Fibroblast of skin of abdomen (primary cell): ENCODE data around the gene PEX5L. TPM values are rescaled to one million over a fixed set of nuclear protein-coding genes. Genes with fewer than 3 reads are reported as not detected.
"Not testable (repeated sequence)": the region's sequence is repeated elsewhere in the genome, so short reads cannot be mapped to it uniquely, and the experiment has no call there.

Experiments
- DNase-seq: peaks from one replicate; pipeline ENCODE4 v3.0.0-alpha.2; 2013
- polyA plus RNA-seq, 2 experiments: library from polyadenylated mRNA; unstranded; fragments of 120-200 nt; gene quantifications; one replicate each; pipeline ENCODE4 v1.2.1, GENCODE V29; 2013; ENCODE audit not compliant: insufficient read length in 2 of 2

The PEX5L gene, protein sequence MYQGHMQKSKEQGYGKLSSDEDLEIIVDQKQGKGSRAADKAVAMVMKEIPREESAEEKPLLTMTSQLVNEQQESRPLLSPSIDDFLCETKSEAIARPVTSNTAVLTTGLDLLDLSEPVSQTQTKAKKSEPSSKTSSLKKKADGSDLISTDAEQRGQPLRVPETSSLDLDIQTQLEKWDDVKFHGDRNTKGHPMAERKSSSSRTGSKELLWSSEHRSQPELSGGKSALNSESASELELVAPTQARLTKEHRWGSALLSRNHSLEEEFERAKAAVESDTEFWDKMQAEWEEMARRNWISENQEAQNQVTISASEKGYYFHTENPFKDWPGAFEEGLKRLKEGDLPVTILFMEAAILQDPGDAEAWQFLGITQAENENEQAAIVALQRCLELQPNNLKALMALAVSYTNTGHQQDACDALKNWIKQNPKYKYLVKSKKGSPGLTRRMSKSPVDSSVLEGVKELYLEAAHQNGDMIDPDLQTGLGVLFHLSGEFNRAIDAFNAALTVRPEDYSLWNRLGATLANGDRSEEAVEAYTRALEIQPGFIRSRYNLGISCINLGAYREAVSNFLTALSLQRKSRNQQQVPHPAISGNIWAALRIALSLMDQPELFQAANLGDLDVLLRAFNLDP
- 0.12 TPM for polyA plus RNA-seq (2013, experiment 1 of 2; ENCODE audit: insufficient read length)
- 0.07 TPM for polyA plus RNA-seq (2013, experiment 2 of 2; ENCODE audit: insufficient read length)

DNA sequence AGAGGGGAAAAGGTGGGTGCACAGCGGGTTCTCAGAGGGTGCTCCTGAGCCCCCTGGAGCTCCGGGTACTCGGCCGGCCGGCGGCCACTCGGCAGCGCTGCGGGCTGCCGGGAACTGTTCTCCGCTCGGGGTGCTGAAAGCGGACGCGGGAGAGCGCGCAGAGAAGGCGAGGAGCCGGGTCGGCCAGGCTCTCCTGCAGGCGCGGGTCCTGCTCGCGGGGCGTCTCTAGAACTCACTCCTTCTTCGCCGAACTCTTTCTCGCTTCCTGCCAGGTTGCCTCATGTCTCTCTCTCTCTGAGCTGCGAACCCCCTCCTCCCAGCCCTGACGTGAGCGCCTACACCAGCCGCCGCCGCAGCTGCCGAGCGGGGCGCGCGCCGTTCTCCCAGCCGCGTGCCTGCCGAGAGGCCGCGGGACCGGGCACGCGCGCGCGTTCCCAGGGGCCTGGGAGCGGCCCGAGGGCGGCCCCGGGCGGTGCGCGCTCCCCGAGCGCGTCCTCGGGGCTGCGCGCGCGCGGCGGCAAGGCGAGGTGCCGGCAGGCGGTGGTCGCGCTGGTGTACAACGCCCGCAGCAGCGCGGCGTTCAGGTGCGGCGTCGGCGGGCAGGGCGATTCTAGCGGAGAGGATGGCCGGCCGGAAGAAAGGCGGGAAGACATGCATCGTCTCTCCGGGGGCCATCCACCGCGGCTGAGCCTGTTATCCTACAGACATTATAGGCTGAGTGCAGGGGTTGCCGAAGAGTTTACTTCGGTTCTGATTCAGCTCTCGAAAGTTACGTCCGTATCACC lies at the start of gene PEX5L:
TSS of gene PEX5L (minus strand) at position 267 of the 785 bp plus-strand sequence. CDS start 338 bp downstream, outside the sequence.
- peak; percentile 59 for DNase-seq

DNA sequence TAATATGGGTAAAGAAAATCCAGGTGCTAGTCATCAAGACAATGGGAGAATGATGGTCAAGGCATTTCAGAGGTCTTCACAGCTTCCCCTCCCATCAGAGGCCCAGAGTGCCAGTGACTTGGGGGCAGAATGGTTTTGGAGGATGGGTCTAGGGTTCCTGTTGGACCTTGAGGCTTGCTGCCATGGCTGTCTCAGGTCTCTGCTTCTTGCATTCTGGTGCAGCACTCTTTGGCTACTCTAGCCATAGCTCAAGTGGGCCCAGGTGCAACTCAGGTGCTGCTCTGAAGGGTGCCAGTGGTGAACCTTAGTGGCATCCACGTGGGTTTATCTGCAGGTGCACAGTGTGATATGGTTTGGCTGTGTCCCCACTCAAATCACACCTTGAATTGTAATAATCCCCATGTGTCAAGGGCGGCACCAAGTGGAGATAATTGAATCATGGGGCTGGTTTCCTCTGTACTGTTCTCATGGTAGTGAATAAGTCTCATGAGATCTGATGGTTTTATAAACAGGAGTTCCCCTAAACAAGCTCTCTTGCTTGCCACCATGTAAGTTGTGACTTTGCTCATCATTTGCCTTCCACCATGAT lies 48.5 kb upstream of the PEX5L start:
- no peak for DNase-seq

DNA sequence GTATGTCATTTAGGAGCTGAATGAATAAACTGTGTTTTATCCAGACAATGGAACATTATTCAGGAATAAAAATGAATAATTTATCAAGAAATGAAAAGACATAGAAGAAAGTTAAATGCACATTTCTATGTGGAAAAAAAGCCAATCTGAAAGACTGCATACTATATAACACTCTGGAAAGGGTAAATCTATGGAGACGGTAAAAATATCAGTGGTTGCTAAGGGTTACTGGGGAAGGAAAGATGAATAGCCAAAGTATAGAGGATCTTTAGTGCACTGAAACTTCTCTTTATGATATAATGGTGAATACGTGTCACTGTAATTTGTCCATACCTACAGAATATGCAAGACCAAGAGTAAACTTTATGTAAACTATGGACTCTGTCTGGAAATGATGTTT lies 46.0 kb upstream of the PEX5L start:
- DNase-seq, result no peak

DNA sequence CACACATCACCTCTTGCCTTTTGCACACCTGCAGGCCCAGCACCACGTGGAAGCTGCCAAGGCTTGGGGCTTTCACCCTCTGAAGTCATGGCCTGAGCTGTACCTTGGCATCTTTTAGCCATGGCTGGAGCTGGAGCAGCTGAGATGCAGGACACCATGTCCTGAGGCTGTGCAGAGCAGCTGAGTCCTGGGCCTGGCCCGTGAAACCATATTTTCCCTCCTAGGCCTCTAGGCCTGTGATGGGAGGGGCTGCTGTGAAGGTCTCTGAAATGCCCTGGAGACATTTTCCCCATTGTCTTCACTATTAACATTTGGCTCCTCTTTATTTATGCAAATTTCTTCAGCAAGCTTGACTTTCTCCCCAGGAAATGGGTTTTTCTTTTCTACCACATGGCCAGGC lies 41.9 kb upstream of the PEX5L start:
- no peak for DNase-seq

DNA sequence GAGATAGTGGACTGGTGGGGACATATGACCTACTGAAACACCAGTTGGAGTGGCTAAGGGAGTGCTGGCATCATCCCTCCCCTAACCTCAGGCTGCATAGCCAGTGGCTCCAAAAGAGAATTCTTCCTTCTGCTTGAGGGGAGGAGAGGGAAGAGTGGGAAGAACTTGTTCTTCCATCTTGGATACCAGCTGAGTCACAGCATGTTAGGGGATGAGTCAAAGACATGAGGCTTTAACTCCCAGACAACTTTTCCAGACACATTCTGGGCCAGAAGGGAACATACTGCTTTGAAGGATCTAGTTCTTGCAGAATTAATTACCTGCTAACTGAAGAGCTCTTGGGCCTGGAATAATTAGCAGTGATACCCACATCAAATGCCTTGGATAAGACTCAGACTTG lies 36.8 kb upstream of the PEX5L start:
- DNase-seq, result peak; percentile 7

- DNase-seq, result no peak
Measured at GRCh38 chr3:180072786-180073185, 36.0 kb upstream of the PEX5L start.

GRCh38 chr3:180070925-180071324 lies 34.2 kb upstream of the PEX5L start:
- DNase-seq, result no peak

GRCh38 chr3:180068023-180068422 lies 31.3 kb upstream of the PEX5L start:
- no peak for DNase-seq

- DNase-seq, result no peak
Measured at GRCh38 chr3:180066598-180066997, 29.9 kb upstream of the PEX5L start.

GRCh38 chr3:180063783-180064182 lies 27.0 kb upstream of the PEX5L start:
- no peak for DNase-seq

GRCh38 chr3:180062771-180063170 lies 26.0 kb upstream of the PEX5L start:
- DNase-seq, result no peak

DNA sequence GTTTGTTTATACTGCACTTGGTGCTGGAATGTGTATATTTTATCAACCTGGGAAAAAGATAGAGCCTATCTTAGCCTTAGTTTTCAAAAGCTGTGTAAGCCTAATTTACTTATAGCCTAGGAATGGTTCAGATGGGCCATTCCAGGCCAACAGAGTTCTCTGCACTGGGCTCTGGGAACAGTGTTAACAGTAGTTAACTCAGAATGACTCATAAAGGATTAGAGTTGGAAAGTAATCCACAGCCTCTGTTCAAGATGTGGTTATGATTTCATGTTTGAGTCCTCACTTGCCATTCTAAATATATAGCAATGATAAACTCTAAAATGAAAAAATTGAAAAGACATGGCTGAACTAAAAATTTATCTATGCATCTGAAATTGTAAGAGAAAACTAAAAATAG lies 22.6 kb upstream of the PEX5L start:
- peak; percentile 61 for DNase-seq

DNA sequence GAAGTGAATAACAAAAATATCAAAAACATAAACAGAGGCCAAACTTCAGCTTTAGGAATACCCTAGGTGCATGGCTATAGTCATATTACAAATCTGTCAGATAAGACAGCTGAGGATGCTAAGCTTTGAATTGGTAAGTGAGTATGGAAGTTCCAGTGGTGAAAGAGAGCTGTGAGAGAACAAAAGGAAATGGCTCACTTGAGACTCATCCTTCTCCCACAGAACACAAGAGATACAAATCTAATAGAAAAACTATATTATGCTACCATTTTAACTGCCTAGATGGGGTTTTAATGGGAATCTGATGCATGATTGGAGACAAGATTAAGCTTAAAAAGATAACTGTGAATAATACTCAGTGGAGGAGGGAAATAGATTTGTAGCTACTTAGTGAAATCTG lies 21.5 kb upstream of the PEX5L start:
- DNase-seq, result no peak

DNA sequence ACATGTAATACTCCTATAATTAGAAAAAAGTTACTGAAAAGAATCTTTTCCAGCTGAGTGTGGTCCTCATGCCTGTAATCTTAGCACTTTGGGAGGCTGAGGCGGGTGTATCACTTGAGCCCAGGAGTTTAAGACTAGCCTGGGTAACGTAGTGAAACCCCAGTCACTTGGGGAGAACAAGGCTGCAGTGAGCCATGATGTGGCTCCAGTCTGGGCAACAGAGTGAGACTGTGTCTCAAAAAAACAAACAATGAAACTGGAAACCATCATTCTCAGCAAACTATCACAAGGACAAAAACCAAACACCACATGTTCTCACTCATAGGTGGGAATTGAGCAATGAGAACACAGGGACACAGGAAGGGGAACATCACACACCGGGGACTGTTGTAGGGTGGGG lies 18.9 kb upstream of the PEX5L start:
- not testable (repeated sequence) for DNase-seq

GRCh38 chr3:180049391-180049790 lies 12.7 kb upstream of the PEX5L start:
- DNase-seq, result no peak

DNA sequence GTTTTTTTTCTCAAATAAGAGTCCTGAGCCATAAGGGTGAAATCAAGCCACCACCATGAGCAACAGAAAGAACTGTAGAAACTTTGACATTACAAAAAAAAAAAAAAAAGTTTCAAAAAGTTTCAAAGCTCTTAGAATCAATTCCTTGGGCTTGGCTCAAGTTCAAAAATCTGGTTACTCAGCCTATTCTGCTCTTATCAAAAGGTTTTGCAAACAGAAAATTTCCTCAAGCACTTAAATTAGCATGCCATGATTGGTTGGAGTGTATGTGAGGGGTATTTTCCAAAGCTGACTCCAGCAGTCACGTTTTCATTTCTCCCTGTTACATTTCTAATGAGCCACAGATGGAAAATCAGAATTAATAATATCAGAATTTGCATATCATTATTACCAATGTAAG lies 12.1 kb upstream of the PEX5L start:
- peak; percentile 62 for DNase-seq

DNA sequence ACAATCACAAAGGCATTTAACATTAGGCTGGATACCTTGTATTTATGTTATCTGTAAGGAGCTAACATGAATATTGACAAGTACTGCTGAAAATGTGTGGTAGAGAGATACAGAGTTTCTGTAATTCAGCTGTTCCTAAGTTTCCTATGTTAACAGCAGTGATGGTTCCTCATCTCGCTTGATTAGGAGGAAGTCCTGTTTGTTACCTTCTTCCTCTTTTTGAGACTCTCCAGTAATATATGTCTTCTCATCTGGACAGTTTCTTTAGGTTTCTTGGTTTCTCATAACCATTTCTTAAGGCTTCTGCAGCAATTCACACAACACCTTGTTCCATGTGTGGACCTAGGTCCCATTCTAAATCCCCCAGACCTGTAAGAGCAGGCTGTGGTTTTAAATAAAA lies 11.4 kb upstream of the PEX5L start:
- no peak for DNase-seq

GRCh38 chr3:180040966-180041365 lies 4.2 kb upstream of the PEX5L start:
- no peak for DNase-seq

GRCh38 chr3:180036092-180036670 lies 556 bp downstream of the PEX5L start:
- no peak for DNase-seq

DNA sequence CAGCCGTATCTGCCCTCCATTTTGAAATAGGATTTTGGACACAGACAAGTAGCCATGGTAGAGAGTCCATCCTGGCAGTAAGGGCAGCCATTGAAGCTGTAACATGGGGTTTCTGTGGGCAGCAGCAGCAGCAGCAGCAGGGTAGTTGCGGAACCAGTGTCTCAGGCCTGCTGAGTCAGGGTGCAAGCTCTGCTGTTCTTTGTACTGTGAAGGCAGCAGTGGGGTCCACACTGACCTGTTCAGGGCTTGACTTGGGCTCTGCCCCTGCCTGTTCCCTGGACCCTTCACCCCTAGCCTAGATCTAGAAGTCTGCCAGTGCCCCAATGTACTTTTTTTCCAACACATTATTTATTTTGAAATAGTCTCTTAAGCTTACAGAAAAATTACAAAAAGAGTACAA lies 9.7 kb downstream of the PEX5L start:
- no peak for DNase-seq

DNA sequence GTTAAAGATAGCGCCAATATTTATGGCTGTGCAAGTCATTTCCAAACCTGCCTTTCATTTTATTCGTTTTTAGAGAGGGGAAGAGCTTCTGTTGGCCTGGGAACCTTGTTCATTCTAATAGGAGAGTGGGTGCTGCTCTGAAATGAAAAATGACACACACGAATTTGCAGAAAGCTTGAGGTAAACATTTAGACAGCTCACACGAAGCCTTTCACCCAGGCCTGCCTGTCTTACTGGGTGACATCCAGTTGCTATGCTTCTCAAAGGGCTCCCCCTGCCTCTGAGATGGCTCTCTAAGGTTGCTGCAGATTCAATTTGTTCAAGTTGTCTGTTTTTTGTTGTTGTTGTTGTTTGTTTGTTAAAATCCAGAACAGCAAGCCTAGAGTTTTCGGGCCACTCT lies 18.2 kb downstream of the PEX5L start:
- no peak for DNase-seq

DNA sequence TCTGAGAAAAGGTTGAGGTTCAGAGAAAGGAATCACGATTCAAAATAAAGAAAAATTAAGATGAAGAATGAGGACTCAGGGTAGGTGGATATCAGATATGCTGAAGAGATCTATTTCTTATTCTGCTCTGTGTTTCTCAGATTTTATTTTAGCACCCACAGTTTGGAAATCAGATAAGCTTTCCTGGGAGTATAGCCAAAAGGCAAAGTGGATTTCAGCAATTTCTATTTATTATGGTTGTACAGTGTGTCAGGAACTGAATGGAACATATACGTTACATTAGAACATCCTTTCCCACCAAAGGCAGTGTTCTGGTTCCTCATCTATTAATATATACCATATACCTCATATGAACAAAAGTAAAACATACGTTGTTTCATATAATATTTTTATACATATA lies 18.9 kb downstream of the PEX5L start:
- DNase-seq, result no peak

DNA sequence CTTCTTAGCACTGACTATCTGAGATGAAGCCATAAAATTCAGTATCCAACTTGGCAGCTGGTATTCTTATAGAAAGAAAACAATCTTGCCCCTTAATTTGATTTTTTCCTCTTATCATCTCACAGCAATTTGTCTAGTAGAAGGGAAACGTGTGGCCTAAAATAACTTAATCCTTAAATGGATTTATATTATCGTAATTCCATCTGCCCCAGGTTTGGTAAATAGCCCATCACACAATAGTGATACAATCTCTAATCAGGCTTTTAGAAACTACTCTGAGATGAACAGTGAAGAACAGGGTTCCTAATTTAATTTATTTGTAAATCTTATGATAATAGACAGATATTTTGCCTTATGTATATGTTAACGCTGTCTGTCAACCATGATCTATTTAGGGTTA lies 24.8 kb downstream of the PEX5L start:
- no peak for DNase-seq
